NCI-H187 (cell line): ENCODE measurements around the gene NOL7.
A peak's percentile ranks its signal among the peaks of the same experiment; 100 is the strongest.

Experiments
- DNase-seq, 2 experiments: peaks; one replicate each; lab custom pipeline; 2025; lab: John Stamatoyannopoulos, UW

Gene NOL7

GRCh38 chr6:13597073-13597472 lies 18.1 kb upstream of the NOL7 start:
- no peak for DNase-seq

GRCh38 chr6:13600036-13600435 lies 15.1 kb upstream of the NOL7 start:
- DNase-seq = no peak

GRCh38 chr6:13604135-13604534 lies 11.0 kb upstream of the NOL7 start:
- DNase-seq = no peak

GRCh38 chr6:13604546-13605416 lies 10.4 kb upstream of the NOL7 start:
- DNase-seq = no peak

- no peak for DNase-seq
Measured at GRCh38 chr6:13605634-13606033, 9.5 kb upstream of the NOL7 start.

GRCh38 chr6:13611715-13612114 lies 3.4 kb upstream of the NOL7 start:
- no peak for DNase-seq

GRCh38 chr6:13613029-13613594 lies 2.0 kb upstream of the NOL7 start:
- no peak for DNase-seq

- DNase-seq = peak in 1 of 2 experiments; percentile 18
Measured at GRCh38 chr6:13614126-13614925, 809 bp upstream of the NOL7 start.

- DNase-seq = no peak
Measured at GRCh38 chr6:13615792-13616120, 621 bp downstream of the NOL7 start.

GRCh38 chr6:13617066-13617465 lies 1.9 kb downstream of the NOL7 start:
- DNase-seq = no peak

GRCh38 chr6:13624871-13625288 lies 9.7 kb downstream of the NOL7 start:
- no peak for DNase-seq

GRCh38 chr6:13629459-13630116 lies 14.5 kb downstream of the NOL7 start:
- no peak for DNase-seq

GRCh38 chr6:13630499-13630898 lies 15.4 kb downstream of the NOL7 start:
- no peak for DNase-seq

- no peak for DNase-seq
Measured at GRCh38 chr6:13633343-13633742, 18.2 kb downstream of the NOL7 start.

- DNase-seq = no peak
Measured at GRCh38 chr6:13635948-13636658, 21.0 kb downstream of the NOL7 start.

GRCh38 chr6:13638014-13638413 lies 22.9 kb downstream of the NOL7 start:
- DNase-seq = no peak

GRCh38 chr6:13638626-13639025 lies 23.5 kb downstream of the NOL7 start:
- DNase-seq = no peak

GRCh38 chr6:13641315-13641714 lies 26.2 kb downstream of the NOL7 start:
- no peak for DNase-seq

- no peak for DNase-seq
Measured at GRCh38 chr6:13643125-13643524, 28.0 kb downstream of the NOL7 start.

- no peak for DNase-seq
Measured at GRCh38 chr6:13648850-13649249, 33.7 kb downstream of the NOL7 start.

GRCh38 chr6:13649393-13649792 lies 34.3 kb downstream of the NOL7 start:
- no peak for DNase-seq

GRCh38 chr6:13653296-13653695 lies 38.2 kb downstream of the NOL7 start:
- DNase-seq = no peak
